Activated naive CD4-positive, alpha-beta T cell treated with anti-CD3 and anti-CD28 coated beads, Interleukin-2, amount 10 ng/mL, durations not matched to agents 7 days and 5 days (primary cell): ENCODE measurements around the gene RBM17.

Experiments used
- CTCF ChIA-PET: fragments of 350-600 bp; sonication (Branson Sonifier 250); formaldehyde crosslinking; loops from one replicate; lab custom pipeline; 2021; ENCODE audit warnings: antibody characterized with exemption; lab: Charles Lee
- DNase-seq: peaks from one replicate; pipeline ENCODE4 v3.0.0-alpha.2; 2020
- H3K27ac Mint-ChIP-seq: one replicate; pipeline ENCODE4 v1.8.0; 2021; ENCODE audit warnings: mild to moderate bottlenecking, moderate library complexity, mixed read lengths
- H3K27me3 Mint-ChIP-seq: one replicate; pipeline ENCODE4 v1.8.0; 2021; ENCODE audit warnings: mild to moderate bottlenecking, mixed read lengths
- H3K36me3 Mint-ChIP-seq: one replicate; pipeline ENCODE4 v1.8.0; 2021; ENCODE audit warnings: mixed read lengths
- H3K4me1 Mint-ChIP-seq: one replicate; pipeline ENCODE4 v1.8.0; 2021; ENCODE audit warnings: mixed read lengths
- H3K4me3 Mint-ChIP-seq: one replicate; pipeline ENCODE4 v1.8.0; 2021; ENCODE audit warnings: mild to moderate bottlenecking, moderate library complexity, mixed read lengths
- H3K9me3 Mint-ChIP-seq: one replicate; pipeline ENCODE4 v1.8.0; 2021; ENCODE audit warnings: mixed read lengths

The RBM17 gene

GRCh38 chr10:6077071-6077675 is 11.7 kb upstream of the RBM17 start:
- H3K27me3 Mint-ChIP-seq: peaks cover 26% of the 10 kb centered on the region
- no peak overlapping the region for H3K4me3 Mint-ChIP-seq
- CTCF ChIA-PET: interaction anchor here (5.0 kb wide), 1 partner anchor 10 kb away, joined by 44 read pairs; no protein-coding TSS in a partner anchor
- no peak for DNase-seq
- H3K9me3 Mint-ChIP-seq: peaks cover 5% of the 10 kb centered on the region
- H3K27ac Mint-ChIP-seq: no peak overlapping the region
- peaks cover 65% of the 10 kb centered on the region for H3K4me1 Mint-ChIP-seq
- peaks cover 7% of the 10 kb centered on the region for H3K36me3 Mint-ChIP-seq

- Mint-ChIP-seq H3K4me3 (no peak overlapping the region), H3K27ac (no peak overlapping the region), H3K9me3 (peaks cover 8% of the 10 kb centered on the region), H3K36me3 (peaks cover 14% of the 10 kb centered on the region), H3K4me1 (peaks cover 66% of the 10 kb centered on the region), H3K27me3 (peaks cover 26% of the 10 kb centered on the region)
- CTCF ChIA-PET: no interaction called here
- no peak for DNase-seq
Measured at GRCh38 chr10:6079044-6079443, 9.8 kb upstream of the RBM17 start.

- CTCF ChIA-PET: interaction anchor here (1.4 to 1.6 kb wide), 2 partner anchors 12 to 67 kb away, joined by 4 to 5 read pairs; no protein-coding TSS in a partner anchor
- DNase-seq: no peak
- H3K27me3 Mint-ChIP-seq: peaks cover 16% of the 10 kb centered on the region
- no peak overlapping the region for H3K27ac Mint-ChIP-seq
- H3K4me1 Mint-ChIP-seq: peaks cover 64% of the 10 kb centered on the region
- H3K36me3 Mint-ChIP-seq: peaks cover 14% of the 10 kb centered on the region
- peaks cover 8% of the 10 kb centered on the region for H3K9me3 Mint-ChIP-seq
- no peak overlapping the region for H3K4me3 Mint-ChIP-seq
Measured at GRCh38 chr10:6080417-6080973, 8.3 kb upstream of the RBM17 start.

GRCh38 chr10:6082496-6083395 is 6.1 kb upstream of the RBM17 start:
- Mint-ChIP-seq H3K4me3 (peak overlapping the region; percentile 75), H3K27me3 (peaks cover under 1% of the 10 kb centered on the region), H3K9me3 (peaks cover 8% of the 10 kb centered on the region), H3K36me3 (peaks cover 14% of the 10 kb centered on the region), H3K4me1 (peaks cover 71% of the 10 kb centered on the region), H3K27ac (peak overlapping the region; percentile 96)
- DNase-seq: no peak
- CTCF ChIA-PET: interaction anchor here (1.0 to 3.9 kb wide), 7 partner anchors 11 to 120 kb away, joined by 3 to 28 read pairs (median 8); partner anchors contain the start of gene PFKFB3

GRCh38 chr10:6083523-6084475 is 5.0 kb upstream of the RBM17 start:
- CTCF ChIA-PET: interaction anchor here (0.7 to 3.9 kb wide), 12 partner anchors 9 to 454 kb away, joined by 3 to 28 read pairs (median 6); partner anchors contain the start of gene PFKFB3
- DNase-seq: peak; percentile 74
- Mint-ChIP-seq H3K4me1 (peaks cover 78% of the 10 kb centered on the region), H3K4me3 (peak overlapping the region; percentile 75), H3K27me3 (peaks cover 4% of the 10 kb centered on the region), H3K36me3 (peaks cover 12% of the 10 kb centered on the region), H3K27ac (peak overlapping the region; percentile 96), H3K9me3 (peaks cover 8% of the 10 kb centered on the region)

GRCh38 chr10:6086375-6087233 is 2.2 kb upstream of the RBM17 start:
- H3K9me3 Mint-ChIP-seq: peaks cover 8% of the 10 kb centered on the region
- CTCF ChIA-PET: interaction anchor here (0.6 to 3.4 kb wide), 35 partner anchors 11 to 538 kb away, joined by 3 to 69 read pairs (median 4); partner anchors contain the start of genes IL2RA and PFKFB3
- DNase-seq: peak; percentile 91
- peak overlapping the region; percentile 70 for H3K4me3 Mint-ChIP-seq
- peaks cover 4% of the 10 kb centered on the region for H3K27me3 Mint-ChIP-seq
- peaks cover 82% of the 10 kb centered on the region for H3K4me1 Mint-ChIP-seq
- H3K36me3 Mint-ChIP-seq: peaks cover 26% of the 10 kb centered on the region
- H3K27ac Mint-ChIP-seq: peak overlapping the region; percentile 92

GRCh38 chr10:6089334-6090219 is 743 bp downstream of the RBM17 start:
- Mint-ChIP-seq H3K4me1 (peaks cover 76% of the 10 kb centered on the region), H3K9me3 (no peaks in the 10 kb centered on the region), H3K27ac (peak overlapping the region; percentile 73), H3K4me3 (peak overlapping the region; percentile 98), H3K27me3 (peaks cover 4% of the 10 kb centered on the region), H3K36me3 (peaks cover 25% of the 10 kb centered on the region)
- CTCF ChIA-PET: interaction anchor here (0.9 to 3.3 kb wide), 8 partner anchors 17 to 316 kb away, joined by 3 to 15 read pairs (median 4); no protein-coding TSS in a partner anchor
- peak; percentile 54 for DNase-seq

GRCh38 chr10:6091630-6092029 is 2.8 kb downstream of the RBM17 start:
- Mint-ChIP-seq H3K36me3 (peaks cover 28% of the 10 kb centered on the region), H3K9me3 (no peaks in the 10 kb centered on the region), H3K27ac (peak overlapping the region; percentile 76), H3K4me3 (peak overlapping the region; percentile 66), H3K4me1 (peaks cover 79% of the 10 kb centered on the region), H3K27me3 (peaks cover 4% of the 10 kb centered on the region)
- CTCF ChIA-PET: interaction anchor here (0.7 to 3.3 kb wide), 5 partner anchors 19 to 310 kb away, joined by 3 to 15 read pairs (median 3); partner anchors contain the start of gene PFKFB3
- DNase-seq: peak; percentile 25

- CTCF ChIA-PET: interaction anchor here (0.9 to 3.3 kb wide), 4 partner anchors 18 to 312 kb away, joined by 3 to 15 read pairs (median 4); no protein-coding TSS in a partner anchor
- no peak overlapping the region for H3K27ac Mint-ChIP-seq
- no peak for DNase-seq
- H3K4me1 Mint-ChIP-seq: peaks cover 76% of the 10 kb centered on the region
- no peaks in the 10 kb centered on the region for H3K9me3 Mint-ChIP-seq
- H3K36me3 Mint-ChIP-seq: peaks cover 36% of the 10 kb centered on the region
- peaks cover 4% of the 10 kb centered on the region for H3K27me3 Mint-ChIP-seq
- no peak overlapping the region for H3K4me3 Mint-ChIP-seq
Measured at GRCh38 chr10:6092731-6093130, 3.9 kb downstream of the RBM17 start.

GRCh38 chr10:6095810-6096570 is 7.2 kb downstream of the RBM17 start:
- H3K9me3 Mint-ChIP-seq: no peaks in the 10 kb centered on the region
- H3K27me3 Mint-ChIP-seq: no peaks in the 10 kb centered on the region
- peaks cover 62% of the 10 kb centered on the region for H3K4me1 Mint-ChIP-seq
- H3K27ac Mint-ChIP-seq: no peak overlapping the region
- peaks cover 46% of the 10 kb centered on the region for H3K36me3 Mint-ChIP-seq
- H3K4me3 Mint-ChIP-seq: no peak overlapping the region
- DNase-seq: no peak
- CTCF ChIA-PET: interaction anchor here (1.2 kb wide), 1 partner anchor 12 kb away, joined by 6 read pairs; no protein-coding TSS in a partner anchor

- Mint-ChIP-seq H3K4me3 (no peak overlapping the region), H3K27me3 (no peaks in the 10 kb centered on the region), H3K9me3 (no peaks in the 10 kb centered on the region), H3K4me1 (peaks cover 51% of the 10 kb centered on the region), H3K36me3 (peaks cover 47% of the 10 kb centered on the region), H3K27ac (no peak overlapping the region)
- no peak for DNase-seq
- CTCF ChIA-PET: interaction anchor here (1.0 to 1.2 kb wide), 3 partner anchors 13 to 305 kb away, joined by 3 to 6 read pairs (median 3); no protein-coding TSS in a partner anchor
Measured at GRCh38 chr10:6097063-6097462, 8.2 kb downstream of the RBM17 start.
